ENCODE measurements around the gene TIPRL. TPM values are rescaled to one million over a fixed set of nuclear protein-coding genes. Genes with fewer than 3 reads are reported as not detected.
A peak's percentile ranks its signal among the peaks of the same experiment; 100 is the strongest.

TIPRL gene
- total and polyA plus RNA-seq, 9 of the 15 experiments (the other 6 are each of a cell fraction or from before 2014, with no cell fraction given) = 41.4 to 90.2 (median 69.9) TPM

DNA sequence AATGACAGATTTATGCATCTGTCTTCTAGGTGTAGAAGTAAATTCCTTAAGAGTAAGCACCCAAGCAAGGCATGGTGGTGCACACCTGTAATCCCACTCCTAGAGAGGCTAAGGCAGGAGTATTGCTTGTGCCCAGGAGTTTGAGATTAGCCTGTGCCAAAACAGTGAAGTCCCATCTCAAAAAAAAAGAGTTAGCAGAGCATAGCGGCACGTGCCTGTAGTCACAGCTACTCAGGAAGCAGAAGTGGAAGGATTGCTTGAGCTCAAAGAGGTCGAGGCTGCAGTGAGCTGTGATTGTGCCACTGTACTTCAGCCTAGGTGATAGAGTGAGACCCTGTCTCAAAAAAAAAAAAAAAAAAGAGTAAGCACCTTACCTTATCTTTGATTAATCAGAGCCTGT is 15.1 kb upstream of the TIPRL start:
- WGBS (ENCODE audit: insufficient coverage, low coverage, missing lambda C conversion rate) = 14% methylated on average over 3 of the region's 3 CpGs

More for the DNA sequence above, 15.1 kb upstream of the TIPRL start:
- Histone ChIP-seq H3K9me1 (ENCODE audit: control insufficient read depth, insufficient read depth, low read length) (no peaks in the 10 kb centered on the region), H3K79me2 (ENCODE audit: control insufficient read depth, insufficient read depth, low read length) (no peaks in the 10 kb centered on the region), H3K27ac (ENCODE audit: extremely low read depth, low read depth, low read length) (no peak overlapping the region), H3K9ac (ENCODE audit: insufficient read depth in 1 of 2, low read depth in 2 of 2, low read length in 2 of 2) (no peak overlapping the region), H3K4me3 (no peak overlapping the region), H3K4me2 (ENCODE audit: insufficient read depth, low read length) (no peak overlapping the region), H4K20me1 (replicated peaks; ENCODE audit: control insufficient read depth, insufficient read depth, low read length) (no peaks in the 10 kb centered on the region), H3K36me3 (ENCODE audit: control insufficient read depth, insufficient read depth, low read length) (no peaks in the 10 kb centered on the region), H3K9me3 (replicated peaks; ENCODE audit: control insufficient read depth, insufficient read depth, low read depth, low read length) (no peaks in the 10 kb centered on the region), H3K27me3 (ENCODE audit: control insufficient read depth in 2 of 2, insufficient read depth in 2 of 2, low read length in 2 of 2) (no peaks in the 10 kb centered on the region), H2AFZ (ENCODE audit: low read depth, low read length) (no peak overlapping the region), H3K4me1 (replicated peaks in 1 of 2; ENCODE audit: control insufficient read depth in 2 of 2, insufficient read depth in 2 of 2, low read length in 2 of 2) (peaks cover 9% of the 10 kb centered on the region in 2 experiments; a peak in 4 of 5 replicates)
- no TSS peak for BruUV-seq (replicated peaks)
- FAIRE-seq = no peak
- no peak for ATAC-seq
- intact Hi-C loops (cut with micrococcal nuclease) = loop anchor here (5.0 kb wide), 1 partner anchor 59 kb away; no protein-coding TSS in a partner anchor
- CTCF ChIA-PET (ENCODE audit: low intra/inter-chr PET ratio) = no interaction called here
- POLR2A ChIA-PET = interaction anchor here (0.7 to 0.9 kb wide), 2 partner anchors 18 to 22 kb away, joined by 3 to 4 read pairs; no protein-coding TSS in a partner anchor
- TF ChIP-seq, protein P1, sequence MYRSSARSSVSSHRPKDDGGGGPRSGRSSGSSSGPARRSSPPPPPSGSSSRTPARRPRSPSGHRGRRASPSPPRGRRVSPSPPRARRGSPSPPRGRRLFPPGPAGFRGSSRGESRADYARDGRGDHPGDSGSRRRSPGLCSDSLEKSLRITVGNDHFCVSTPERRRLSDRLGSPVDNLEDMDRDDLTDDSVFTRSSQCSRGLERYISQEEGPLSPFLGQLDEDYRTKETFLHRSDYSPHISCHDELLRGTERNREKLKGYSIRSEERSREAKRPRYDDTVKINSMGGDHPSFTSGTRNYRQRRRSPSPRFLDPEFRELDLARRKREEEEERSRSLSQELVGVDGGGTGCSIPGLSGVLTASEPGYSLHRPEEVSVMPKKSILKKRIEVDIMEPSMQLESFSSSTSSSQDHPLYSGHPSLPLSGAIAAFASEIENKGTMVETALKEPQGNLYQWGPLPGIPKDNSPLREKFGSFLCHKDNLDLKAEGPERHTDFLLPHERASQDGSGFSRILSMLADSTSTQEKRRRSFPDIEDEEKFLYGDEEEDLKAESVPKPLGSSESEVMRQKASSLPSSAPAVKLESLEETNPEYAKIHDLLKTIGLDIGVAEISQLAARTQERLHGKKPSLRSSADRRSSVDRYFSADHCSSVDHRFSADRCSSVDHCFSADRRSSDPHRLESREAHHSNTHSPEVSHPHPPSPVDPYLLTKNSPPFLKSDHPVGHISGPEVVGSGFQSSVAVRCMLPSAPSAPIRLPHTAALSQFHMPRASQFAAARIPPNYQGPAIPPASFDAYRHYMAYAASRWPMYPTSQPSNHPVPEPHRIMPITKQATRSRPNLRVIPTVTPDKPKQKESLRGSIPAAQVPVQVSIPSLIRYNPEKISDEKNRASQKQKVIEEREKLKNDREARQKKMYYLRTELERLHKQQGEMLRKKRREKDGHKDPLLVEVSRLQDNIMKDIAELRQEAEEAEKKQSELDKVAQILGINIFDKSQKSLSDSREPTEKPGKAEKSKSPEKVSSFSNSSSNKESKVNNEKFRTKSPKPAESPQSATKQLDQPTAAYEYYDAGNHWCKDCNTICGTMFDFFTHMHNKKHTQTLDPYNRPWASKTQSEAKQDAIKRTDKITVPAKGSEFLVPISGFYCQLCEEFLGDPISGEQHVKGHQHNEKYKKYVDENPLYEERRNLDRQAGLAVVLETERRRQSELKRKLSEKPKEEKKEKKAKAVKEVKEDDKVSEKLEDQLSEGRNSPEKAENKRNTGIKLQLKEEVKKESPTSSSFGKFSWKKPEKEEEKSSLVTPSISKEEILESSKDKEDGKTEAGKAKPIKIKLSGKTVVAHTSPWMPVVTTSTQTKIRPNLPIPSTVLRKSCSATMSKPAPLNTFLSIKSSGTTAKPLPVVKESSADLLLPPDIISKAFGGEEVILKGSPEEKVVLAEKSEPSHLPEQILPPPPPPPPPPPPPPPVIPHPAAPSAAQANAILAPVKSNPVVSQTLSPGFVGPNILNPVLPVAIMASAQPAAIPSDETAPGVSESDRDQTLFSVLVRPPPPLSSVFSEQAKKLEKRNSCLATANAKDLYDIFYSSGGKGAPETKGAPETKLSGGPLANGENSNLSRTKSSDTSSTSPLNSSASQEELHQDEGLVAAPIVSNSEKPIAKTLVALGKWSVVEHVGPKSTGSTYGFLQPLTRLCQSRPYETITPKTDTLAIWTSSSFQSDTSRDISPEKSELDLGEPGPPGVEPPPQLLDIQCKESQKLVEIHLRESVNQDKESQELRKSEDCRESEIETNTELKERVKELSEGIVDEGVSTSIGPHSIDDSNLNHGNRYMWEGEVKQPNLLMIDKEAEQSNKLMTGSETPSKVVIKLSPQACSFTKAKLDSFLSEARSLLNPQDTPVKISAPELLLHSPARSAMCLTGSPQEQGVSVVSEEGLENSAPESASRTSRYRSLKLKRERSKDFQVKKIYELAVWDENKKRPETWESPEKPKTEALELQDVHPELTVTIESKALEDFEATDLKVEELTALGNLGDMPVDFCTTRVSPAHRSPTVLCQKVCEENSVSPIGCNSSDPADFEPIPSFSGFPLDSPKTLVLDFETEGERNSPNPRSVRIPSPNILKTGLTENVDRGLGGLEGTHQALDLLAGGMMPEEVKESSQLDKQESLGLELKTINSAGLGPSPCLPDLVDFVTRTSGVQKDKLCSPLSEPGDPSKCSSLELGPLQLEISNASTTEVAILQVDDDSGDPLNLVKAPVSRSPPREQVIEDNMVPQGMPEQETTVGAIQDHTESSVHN (IDR thresholded peaks at IDR 0.05; ENCODE audit: borderline replicate concordance in 1 of 2, low read depth in 1 of 2) = no peak
- TF ChIP-seq MEIS2 (IDR thresholded peaks at IDR 0.05; ENCODE audit: partially characterized antibody) = peak; percentile 6
- TF ChIP-seq SPI1 (IDR thresholded peaks at IDR 0.05; ENCODE audit: borderline replicate concordance, low read depth, low read length) = 0 out of 2 replicates have a peak, but pooled peaks have one; percentile 16
- TF ChIP-seq STAT5A (IDR thresholded peaks at IDR 0.05; ENCODE audit: borderline replicate concordance, low read length) = no peak
- peak; percentile 79 for TF ChIP-seq BHLHE40 (IDR thresholded peaks at IDR 0.05; ENCODE audit: low read length)
- in situ Hi-C loops (cut with MboI) = no loop called here
- no peak for DNase-seq (ENCODE audit: extremely low read depth in 1 of 4, low spot score in 3 of 4)
